ENCODE measurements around the gene TNFAIP8L1. TPM values are rescaled to one million over a fixed set of nuclear protein-coding genes. Genes with fewer than 3 reads are reported as not detected.
"Not testable (repeated sequence)": the region's sequence is repeated elsewhere in the genome, so short reads cannot be mapped to it uniquely, and the experiment has no call there.

Gene TNFAIP8L1
- total RNA-seq, 4 donors from 2014 or later = 3.8 to 9.5 (median 7.8) TPM

DNA sequence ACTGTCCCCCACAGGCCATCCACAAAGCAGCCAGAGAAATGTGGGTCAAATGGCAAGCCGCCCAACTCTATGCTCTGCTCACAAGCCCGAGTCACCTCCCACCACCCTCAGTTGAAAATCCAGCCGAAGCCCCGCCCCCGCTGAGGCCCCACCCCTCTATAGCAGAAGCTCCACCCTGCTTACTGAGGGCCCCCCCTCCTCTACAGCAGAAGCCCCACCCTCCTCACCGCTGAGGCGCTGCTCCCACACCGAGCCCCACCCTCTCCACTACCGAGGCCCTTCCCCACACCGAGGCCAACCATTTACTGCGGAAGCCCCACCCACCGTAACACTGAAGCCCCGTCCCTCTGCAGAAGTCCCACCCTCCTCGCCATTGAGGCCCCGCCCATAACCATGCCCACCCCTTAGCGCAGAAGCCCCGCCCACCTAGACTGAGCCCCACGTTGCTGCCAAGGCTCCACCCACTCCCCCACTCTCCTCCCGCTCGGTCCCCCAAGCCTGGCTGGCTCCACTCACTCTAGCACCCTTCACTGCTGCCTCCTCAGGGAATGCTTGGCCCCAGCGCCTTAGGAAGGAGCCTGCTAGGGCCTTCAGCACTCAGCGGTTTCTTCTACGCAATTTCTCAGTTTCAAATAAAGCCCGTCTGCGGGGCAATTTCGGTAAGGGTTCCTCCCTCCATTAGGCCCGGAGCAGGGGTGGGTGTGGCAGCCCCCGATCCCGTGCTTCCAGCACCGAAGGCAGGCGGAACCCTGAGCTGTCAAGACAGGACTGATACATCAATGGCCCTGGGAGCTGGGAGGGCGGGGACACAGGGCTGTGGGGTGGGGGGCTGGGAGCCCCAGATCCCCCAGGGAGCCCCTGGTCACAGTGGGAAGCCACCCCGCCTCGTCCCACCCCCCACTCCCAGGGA, 39.8 kb downstream of the TNFAIP8L1 start:
- H3K36me3 ChIP-seq = peaks cover 24 to 28% of the 10 kb centered on the region in 2 donors
- H3K27me3 ChIP-seq = no peaks in the 10 kb centered on the region
- TF ChIP-seq, protein P1, sequence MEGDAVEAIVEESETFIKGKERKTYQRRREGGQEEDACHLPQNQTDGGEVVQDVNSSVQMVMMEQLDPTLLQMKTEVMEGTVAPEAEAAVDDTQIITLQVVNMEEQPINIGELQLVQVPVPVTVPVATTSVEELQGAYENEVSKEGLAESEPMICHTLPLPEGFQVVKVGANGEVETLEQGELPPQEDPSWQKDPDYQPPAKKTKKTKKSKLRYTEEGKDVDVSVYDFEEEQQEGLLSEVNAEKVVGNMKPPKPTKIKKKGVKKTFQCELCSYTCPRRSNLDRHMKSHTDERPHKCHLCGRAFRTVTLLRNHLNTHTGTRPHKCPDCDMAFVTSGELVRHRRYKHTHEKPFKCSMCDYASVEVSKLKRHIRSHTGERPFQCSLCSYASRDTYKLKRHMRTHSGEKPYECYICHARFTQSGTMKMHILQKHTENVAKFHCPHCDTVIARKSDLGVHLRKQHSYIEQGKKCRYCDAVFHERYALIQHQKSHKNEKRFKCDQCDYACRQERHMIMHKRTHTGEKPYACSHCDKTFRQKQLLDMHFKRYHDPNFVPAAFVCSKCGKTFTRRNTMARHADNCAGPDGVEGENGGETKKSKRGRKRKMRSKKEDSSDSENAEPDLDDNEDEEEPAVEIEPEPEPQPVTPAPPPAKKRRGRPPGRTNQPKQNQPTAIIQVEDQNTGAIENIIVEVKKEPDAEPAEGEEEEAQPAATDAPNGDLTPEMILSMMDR (IDR thresholded peaks at IDR 0.05) = no peak
- no peak for TF ChIP-seq POLR2A (IDR thresholded peaks at IDR 0.05)
- no peak for DNase-seq
- H3K9me3 ChIP-seq = no peaks in the 10 kb centered on the region
- 75 to 77% methylated on average over 29 to 33 of the region's 34 CpGs for WGBS, 2 donors
- no peak overlapping the region for H3K27ac ChIP-seq
- intact Hi-C loops (cut with DNase I) = no loop called here
- H3K4me3 ChIP-seq (replicated peaks in 1 of 3) = no peak overlapping the region
- peaks cover 9 to 11% of the 10 kb centered on the region in 2 donors for H3K4me1 ChIP-seq

DNA sequence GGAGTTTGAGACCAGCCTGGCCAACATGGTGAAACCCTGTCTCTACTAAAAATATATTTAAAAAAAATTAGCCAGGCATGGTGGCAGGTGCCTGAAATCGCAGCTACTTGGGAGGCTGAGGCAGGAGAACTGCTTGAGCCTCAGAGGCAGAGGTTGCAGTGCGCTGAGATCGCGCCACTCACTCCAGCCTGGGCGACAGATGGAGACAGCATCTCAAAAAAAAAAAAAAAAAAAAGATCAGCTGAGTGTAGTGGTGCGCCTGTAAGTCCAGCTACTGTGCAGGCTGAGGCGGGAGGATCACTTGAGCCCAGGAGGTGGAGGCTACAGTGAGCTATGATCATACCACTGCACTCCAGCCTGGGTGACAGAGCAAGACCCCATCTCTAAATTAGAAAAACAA, 40.7 kb downstream of the TNFAIP8L1 start:
- H3K27me3 ChIP-seq; DNase-seq; H3K4me3 ChIP-seq (replicated peaks in 1 of 3); H3K9me3 ChIP-seq; intact Hi-C loops (cut with DNase I); H3K27ac ChIP-seq: not testable (repeated sequence)
- Histone ChIP-seq H3K4me1 (peaks cover 9 to 11% of the 10 kb centered on the region in 2 donors), H3K36me3 (peaks cover 28 to 37% of the 10 kb centered on the region in 2 donors)
- WGBS, 2 donors = 95 to 98% methylated on average over 7 of the region's 7 CpGs

DNA sequence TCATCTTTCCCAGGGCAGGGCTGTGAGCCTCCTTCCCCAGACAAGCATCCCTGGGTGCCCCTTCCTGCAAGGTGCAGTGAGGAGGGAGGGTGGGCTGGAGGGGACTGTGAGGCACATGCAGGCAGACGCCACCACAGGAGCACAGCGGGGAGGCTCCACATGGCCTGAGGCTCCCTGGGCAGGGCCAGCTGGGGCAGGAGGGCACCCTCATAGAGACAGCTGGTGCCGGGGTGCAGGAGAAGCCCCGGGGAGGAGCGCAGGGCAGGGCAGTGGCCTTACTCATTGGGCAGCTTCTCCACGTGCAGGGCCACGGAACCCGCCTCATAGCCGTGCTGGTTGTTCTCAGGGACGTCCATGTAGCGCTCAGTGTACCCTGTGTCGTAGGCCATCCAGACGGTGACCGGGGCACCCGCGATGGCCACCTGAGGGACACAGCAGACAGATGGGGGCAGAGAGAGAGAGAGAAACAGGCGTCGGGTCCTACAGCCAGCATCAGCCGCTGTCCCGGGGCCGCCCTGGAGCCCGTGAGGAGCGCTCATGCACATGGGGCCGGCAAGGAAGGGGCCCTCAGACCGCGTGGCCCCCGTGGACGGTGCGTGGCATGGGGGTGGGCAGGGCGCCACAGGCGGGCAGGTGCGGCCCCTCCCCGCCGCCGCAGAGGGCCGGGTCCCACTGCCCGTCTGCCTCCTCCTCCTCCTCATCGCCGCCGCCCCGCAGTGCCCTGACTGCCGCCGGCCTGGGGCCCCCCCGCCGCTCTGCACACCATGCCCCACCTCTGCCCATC, 43.3 kb downstream of the TNFAIP8L1 start:
- no peak overlapping the region for H3K27ac ChIP-seq
- peaks cover 44 to 52% of the 10 kb centered on the region in 2 donors for H3K36me3 ChIP-seq
- WGBS, 2 donors = 95 to 97% methylated on average over 19 to 20 of the region's 45 CpGs

GRCh38 chr19:4684312-4685095, 45.2 kb downstream of the TNFAIP8L1 start:
- H3K9me3 ChIP-seq = no peaks in the 10 kb centered on the region
- H3K27me3 ChIP-seq = no peaks in the 10 kb centered on the region
- no peaks in the 10 kb centered on the region for H3K4me1 ChIP-seq
- TF ChIP-seq, protein P1 (IDR thresholded peaks at IDR 0.05) = no peak
- no peak for TF ChIP-seq POLR2A (IDR thresholded peaks at IDR 0.05)
- intact Hi-C loops (cut with DNase I) = no loop called here
- DNase-seq = no peak
- H3K27ac ChIP-seq = no peak overlapping the region
- peaks cover 58 to 65% of the 10 kb centered on the region in 2 donors for H3K36me3 ChIP-seq
- 95 to 97% methylated on average over 23 to 25 of the region's 28 CpGs for WGBS, 2 donors
- no peak overlapping the region for H3K4me3 ChIP-seq (replicated peaks in 1 of 3)

More for the DNA sequence above, 43.3 kb downstream of the TNFAIP8L1 start:
- Histone ChIP-seq H3K9me3 (no peaks in the 10 kb centered on the region), H3K4me1 (no peaks in the 10 kb centered on the region), H3K4me3 (replicated peaks in 1 of 3) (no peak overlapping the region), H3K27me3 (no peaks in the 10 kb centered on the region)
- no peak for TF ChIP-seq POLR2A (IDR thresholded peaks at IDR 0.05)
- TF ChIP-seq, protein P1 (IDR thresholded peaks at IDR 0.05) = no peak
- intact Hi-C loops (cut with DNase I) = no loop called here
- no peak for DNase-seq

- DNase-seq = no peak
- TF ChIP-seq, protein P1 (IDR thresholded peaks at IDR 0.05) = no peak
- no peak for TF ChIP-seq POLR2A (IDR thresholded peaks at IDR 0.05)
- no peak overlapping the region for H3K4me3 ChIP-seq (replicated peaks in 1 of 3)
- no peak overlapping the region for H3K27ac ChIP-seq
- H3K4me1 ChIP-seq = no peaks in the 10 kb centered on the region
- intact Hi-C loops (cut with DNase I) = no loop called here
- no peaks in the 10 kb centered on the region for H3K27me3 ChIP-seq
- WGBS, 2 donors = 96 to 97% methylated on average over 7 to 10 of the region's 10 CpGs
- H3K9me3 ChIP-seq = no peaks in the 10 kb centered on the region
- H3K36me3 ChIP-seq = peaks cover 70 to 78% of the 10 kb centered on the region in 2 donors
Measured at GRCh38 chr19:4686700-4687099, 47.4 kb downstream of the TNFAIP8L1 start.

Measured in thyroid gland (tissue), 4 donors.